NCI-H2107 treated with DMSO at 0.1 percent for 48 hours (cell line): ENCODE results near the gene C10orf71.

ENCODE experiments used
- DNase-seq: peaks from one replicate; lab custom pipeline; 2025; ENCODE audit not compliant: unreplicated experiment; lab: John Stamatoyannopoulos, UW

Gene C10orf71

DNA sequence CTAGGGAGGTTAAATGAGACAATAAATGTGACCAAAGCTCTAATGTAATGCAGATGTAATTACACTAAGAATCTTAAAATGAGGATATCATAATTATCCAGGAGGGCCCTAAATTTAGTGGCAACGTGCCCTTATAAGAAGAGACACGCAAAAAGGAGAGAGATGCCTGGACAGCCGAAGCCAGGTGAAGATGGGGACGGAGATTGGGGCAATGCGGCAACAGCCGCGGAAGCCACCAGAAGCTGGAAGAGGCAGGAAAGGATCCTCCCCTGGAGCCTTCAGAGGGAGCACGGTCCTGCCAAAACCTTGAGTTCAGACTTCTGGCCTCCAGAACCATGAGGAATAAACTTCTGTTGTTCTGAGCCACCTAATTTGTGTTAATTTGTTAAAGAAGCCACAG lies 25.3 kb upstream of the C10orf71 start:
- no peak for DNase-seq

DNA sequence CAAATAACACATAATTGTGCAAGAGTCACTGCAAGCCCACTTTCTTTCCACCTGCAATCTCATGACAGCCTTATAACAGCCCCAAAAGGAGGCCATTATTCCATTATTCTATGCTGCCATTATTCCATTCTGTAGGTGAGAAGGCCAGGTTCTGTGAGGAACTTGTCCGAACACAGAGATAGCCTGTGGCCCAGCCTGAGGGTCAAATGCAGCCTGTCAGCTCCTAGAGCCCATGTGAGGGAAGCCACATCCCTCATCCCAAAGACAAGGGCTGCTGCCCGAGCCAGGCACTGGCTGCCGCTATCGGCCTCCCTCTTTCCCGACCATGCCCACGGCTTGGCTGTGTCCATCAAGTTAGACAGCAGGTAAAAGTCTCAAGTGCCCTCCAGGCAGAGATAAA lies 24.1 kb upstream of the C10orf71 start:
- DNase-seq = no peak

DNA sequence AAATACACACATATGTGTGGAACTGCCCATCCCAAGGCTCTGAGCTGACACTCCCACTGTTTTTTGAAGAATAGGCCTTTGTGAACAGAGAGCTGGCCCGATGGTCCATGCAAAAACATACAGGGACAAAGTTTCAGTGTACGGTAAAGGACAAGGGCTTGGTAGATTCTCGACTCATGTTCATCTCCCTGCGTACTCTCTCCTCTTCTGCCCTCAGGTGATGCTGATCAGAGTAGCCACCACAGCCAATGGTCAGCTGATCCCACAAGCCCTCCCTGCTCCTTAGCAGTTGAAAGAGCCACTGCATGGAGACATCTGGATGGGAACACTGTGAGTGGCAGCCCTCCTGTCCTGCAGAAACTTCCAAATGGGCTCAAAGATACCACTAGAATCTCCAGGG lies 23.1 kb upstream of the C10orf71 start:
- DNase-seq = no peak

DNA sequence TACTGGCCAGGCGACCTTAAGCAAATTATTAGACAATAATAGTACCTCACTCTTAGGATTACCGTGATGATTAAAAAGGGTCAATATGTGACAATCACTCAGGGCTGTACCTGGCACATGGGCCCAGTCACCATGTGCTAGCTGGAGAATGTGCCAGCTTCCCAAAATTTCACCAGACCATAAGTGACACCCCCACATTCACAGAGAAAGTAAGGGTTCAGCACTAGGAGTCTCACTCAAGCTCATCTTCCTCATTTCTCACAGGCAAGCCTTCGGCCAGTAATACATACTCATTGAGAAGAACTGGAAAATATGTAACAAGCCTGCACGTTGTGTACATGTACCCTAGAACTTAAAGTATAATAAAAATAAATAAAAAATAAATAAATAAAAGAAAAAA lies 22.4 kb upstream of the C10orf71 start:
- DNase-seq = no peak

DNA sequence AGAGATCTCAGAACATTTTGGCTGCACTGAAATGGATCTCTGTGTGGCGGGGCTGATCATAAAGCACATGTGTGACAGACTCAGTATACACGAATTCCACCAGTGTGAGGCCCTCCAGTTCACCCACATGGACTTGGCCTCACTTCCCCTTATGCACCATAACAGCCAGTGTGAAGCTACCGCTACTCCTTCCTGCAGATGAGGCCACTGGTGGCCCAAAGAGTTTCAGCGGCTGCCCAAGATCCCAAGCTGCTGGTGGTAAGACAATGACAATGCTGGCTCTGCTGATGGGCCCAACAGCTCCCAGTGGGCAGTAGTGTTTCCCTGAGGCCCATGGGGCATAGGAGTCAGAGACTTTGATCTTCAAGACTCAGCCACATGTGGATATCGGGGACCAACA lies 21.0 kb upstream of the C10orf71 start:
- no peak for DNase-seq

DNA sequence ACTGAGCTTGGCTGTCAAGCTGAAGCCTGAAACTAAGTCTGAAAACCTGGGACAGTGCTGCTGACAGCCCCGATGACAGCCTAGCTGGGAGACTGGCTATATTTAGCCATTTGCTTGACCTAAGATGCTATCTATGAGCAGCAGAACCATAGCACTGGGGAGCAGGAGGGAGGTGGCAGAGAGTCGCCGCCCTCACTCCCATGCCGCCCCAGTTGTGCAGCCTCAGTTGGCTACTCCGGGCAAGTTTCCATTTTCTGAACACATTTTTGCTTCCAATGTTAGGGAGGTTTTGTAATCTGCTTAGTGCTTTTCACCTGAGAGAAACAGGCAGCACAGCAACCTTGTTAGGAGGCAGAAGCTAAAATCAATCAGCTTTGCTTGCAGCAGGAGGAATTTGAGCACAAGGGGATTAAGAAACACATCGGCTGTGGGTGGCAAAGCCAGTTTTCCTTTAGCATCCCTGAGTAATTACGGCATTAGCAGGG lies 20.4 kb upstream of the C10orf71 start:
- no peak for DNase-seq

DNA sequence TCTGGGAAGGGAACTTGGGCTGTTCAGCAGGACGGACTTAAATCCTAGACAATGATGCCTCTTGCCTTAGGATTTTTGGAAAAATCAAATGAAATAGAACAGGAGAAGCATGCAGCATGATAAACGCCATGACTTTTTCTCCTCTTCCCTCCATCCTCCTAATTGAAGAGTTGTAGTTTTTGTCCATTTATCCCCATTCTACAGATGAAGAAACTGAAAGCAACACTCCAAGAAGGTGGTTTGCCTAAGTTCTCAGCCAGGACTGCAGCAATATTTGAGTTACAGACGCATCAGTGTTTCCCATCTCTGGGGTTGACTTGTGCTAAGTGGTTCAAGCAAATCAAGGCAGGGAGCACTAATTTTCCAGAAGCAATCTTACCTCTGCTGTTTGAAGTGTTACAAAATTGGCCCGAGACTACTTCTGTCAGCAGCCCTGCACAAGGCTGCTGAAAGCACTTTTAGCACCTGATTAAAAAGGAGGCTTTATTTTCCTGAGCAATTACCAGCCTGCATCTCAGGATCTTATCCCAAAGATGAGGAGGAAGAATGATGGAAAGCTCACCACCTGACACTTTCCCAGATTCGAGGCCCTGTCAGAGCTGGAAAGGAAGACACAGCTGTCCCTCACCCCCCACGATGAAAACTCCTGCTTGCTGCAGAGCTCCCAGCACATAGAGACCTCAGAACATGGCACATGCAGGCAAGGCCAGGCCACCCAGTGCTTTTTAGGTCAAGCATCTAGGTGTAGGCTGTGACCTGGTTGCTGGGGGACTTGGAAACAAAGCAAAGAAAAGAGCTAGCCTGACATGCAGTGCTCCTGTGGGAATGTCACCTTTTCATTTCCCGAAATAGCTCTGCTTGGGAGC lies 19.7 kb upstream of the C10orf71 start:
- no peak for DNase-seq

DNA sequence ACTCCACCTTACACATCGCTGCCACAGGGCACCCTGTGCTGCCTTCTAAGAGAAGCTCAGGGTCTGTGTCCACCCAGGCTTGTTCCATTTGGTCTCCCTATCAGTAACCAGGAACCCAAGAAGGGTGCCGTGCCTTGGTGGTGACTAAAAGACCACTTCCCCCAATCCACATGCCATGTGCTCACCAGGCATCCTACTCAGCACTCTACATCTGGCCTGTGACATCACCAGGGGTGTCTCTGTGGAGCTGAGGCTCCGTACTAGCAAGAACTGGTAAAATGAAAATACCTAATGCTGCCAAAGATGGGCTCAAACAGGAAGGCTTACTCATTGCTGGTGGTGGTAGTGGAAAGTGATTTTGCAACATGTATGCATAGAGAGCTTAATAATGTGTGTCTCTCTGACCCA lies 19.0 kb upstream of the C10orf71 start:
- no peak for DNase-seq

DNA sequence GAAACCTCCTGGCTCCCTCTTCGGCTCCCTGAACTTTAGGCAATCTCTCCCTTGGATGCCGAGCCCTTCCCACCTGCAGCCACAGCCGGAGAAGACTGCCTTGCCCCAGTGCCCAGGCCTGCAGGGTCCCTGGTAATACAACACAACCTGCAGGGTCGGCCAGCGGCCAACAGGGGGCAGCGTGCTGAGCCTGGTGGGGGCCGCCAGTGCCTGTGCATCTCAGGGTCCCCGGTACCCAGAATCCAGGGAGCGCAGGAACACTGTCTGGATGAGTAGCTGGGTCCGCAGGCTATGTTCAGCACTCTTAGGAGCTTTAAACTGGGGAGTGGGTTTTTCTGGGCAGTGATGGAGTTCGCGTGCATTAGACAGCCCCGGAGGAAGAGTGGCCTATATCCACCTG lies 17.5 kb upstream of the C10orf71 start:
- no peak for DNase-seq

DNA sequence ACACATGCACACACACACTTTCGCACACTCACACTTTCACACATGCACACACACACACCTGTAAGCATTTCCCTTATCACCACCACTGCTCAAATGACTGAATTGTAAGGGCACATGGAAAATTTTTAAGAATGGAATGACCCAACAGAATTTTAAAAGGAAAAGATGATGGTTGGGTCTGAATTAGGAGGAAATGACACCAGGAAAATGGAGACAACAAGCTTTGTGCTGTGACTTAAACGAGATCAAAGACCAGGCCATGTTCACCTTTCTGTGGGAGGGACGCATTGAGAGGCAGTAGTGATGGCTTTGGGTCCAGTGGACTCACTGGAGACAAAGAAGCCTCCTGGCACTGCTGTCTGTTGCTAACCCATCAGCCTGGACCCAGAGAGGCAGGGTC lies 16.7 kb upstream of the C10orf71 start:
- DNase-seq = no peak

DNA sequence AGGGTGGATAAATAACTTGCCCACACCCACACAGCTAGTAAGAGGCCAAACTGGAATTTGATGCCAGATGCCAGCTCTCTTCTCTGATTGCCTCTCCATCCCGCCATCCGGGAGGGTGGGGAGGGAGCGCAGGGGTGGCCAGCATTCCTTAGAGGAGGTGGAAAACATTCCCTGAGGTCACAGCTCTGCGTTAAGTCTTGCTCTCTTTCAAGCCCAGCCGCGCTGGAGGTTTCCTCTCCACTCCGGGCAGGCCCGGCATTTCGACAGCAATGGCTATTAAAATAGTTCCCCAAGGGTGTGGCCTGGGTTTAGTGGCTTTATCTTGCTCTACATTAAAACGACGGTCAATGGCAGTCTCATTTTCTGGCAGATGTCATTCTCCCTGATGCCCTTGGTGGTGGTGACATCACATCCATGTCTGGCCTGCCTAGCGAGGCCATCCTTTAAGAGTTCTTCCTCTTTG lies 16.1 kb upstream of the C10orf71 start:
- no peak for DNase-seq

DNA sequence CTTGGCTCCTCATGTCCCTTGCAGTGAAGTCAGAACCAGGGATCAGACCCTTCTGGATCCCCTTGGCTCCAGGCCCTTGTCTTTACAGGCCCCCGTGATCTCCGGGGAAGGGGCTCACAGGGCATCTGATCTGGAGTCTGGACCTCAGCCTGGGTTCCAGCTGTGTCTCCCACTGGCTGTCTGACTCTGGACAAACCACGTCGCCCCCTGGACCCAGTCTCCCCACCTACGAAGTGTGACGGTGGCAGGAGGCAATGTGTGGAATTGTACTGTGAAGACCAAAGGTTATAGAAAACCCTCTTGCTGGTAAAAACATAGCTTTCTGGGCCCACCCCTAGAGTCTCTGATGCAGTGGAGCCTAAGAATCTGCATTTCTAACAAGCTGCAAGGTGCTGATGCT lies 15.5 kb upstream of the C10orf71 start:
- DNase-seq = no peak

DNA sequence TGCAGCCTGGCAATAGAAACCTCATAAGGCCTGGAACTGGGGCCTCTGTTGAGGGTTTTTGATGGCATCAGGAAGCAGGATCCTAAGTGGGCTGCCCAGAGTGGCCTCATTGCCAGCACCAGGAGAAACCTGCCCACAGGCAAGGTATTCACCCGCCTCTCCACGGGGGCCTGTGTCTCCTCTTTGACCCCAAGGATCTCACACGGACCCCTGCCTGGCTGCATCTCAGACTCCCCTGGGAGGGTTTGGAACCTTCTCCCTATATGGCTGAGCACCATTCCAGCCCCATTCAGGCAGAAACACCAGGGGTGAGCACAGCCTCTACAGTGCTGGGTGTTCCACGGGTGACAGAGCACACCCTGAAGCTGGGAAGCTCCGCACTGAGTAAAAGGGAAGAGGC lies 14.6 kb upstream of the C10orf71 start:
- DNase-seq = no peak

DNA sequence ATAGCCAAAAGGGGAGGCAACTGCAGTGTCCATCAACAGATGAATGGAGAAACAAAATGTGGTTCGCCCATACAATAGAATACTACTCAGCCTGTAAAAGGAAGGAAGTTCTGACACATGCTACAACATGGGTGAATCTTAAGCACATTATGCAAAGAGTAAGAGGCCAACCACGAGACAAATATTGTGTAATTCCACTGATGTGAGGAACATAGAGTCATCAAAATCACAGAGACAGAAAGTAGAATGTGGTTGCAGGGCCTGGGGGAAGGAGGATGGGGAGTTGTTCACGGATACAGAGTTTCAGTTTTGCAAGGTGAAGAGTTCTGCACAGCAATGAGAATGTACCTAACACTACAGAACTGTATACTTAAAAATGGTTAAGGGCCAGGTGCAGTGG lies 13.7 kb upstream of the C10orf71 start:
- no peak for DNase-seq

DNA sequence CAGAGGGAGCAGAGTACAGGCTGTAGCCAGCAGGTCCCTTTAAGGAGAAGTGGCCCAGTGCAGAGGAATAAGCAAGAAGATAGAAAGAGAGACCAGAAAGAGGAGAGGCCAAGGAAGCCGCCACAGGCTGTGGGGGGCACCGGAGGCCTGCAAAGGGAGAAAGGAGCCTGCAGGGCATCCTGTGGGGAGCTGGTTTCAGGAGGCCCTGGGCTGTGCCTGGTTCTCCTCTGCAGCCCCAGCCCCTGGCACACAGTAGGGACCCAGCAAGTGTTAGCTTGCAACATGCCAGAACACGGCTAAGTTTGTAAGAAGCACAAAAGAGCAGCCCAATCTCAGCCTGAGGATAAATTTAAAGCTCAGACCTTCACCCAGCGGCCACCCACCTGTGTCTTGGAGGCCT lies 12.3 kb upstream of the C10orf71 start:
- DNase-seq = no peak

DNA sequence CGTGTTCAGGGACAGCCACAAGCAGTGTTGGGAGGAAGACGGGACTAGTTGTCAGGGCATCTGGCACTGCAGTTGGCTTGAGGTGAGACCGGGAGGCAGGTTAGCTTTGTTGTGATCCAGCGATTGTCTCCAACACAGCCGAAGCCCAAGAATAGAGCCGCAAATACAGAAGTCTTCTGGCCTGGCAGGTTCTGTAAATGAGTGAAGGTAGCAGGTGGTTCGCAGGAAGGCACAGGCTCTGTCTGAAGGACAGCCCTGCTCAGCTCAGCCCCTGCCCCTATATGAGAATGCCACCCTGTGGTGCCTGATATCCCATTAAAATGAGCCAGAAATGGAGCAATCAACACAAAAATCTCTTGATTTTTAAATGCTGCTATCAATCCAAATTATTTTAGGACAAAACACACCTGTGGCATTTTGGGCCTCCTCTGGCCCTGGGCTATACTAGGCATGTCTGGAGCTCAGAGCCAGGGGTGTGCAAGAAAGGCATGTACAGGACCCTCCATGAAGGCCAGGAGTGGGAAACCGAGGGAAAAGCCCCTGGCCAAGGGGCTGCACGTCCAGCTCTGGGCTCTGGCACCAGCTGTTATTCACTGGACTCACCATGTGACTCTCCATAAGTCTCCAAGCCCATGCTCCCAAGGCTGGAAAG lies 11.2 kb upstream of the C10orf71 start:
- DNase-seq = no peak

DNA sequence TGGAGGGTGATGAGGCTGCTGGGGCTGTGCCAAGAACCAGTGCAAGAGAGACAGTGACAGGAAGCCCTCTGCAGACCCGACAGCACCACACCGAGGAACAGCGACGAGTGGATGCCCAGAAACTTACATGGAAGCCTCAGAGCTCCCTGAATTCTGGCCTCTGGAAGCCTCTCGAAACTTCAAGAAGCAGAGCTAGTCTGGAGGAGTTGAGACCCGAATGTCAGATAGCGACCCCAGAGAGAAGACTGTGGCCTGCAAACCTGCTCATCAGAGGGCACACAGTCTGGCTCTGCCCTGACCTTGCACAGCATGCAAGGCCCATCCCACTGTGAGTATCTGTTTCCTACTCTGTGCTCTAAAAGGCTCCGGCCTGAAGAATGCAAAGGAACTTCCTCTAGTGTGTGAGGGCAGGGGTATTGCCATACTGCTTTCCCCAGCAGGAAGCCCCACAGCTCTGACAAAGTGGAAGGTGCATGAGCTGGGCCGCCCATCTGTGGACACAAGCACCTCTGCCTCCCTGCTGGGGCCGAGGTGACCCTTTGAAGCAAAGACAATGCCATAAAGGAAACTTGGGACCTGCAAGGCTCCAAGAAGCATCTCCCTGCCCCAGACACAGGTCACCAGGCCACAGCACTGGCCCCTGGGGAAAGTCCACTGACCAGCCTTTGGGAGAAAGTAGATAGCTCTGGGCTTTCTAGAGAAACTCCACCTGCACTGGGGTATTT lies 10.5 kb upstream of the C10orf71 start:
- no peak for DNase-seq

DNA sequence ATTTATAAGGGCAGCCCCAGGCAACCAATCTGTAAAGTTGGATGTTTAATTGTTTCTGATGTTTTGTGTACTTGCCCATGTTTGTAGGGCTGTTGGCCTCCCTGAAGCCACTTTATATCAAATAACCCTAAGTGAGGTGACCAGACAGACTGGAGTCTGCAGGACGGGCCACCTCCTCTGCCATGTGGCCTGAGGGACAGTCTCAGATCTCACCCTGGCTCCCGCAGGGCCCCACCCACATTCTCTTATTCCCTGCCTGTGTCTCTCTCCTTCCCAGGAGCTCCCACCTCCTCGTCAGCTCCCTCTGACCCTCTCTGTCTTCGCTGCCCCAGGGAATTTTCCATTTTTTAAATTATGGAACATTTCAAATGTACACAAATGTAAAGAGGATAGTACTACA lies 9.5 kb upstream of the C10orf71 start:
- no peak for DNase-seq

DNA sequence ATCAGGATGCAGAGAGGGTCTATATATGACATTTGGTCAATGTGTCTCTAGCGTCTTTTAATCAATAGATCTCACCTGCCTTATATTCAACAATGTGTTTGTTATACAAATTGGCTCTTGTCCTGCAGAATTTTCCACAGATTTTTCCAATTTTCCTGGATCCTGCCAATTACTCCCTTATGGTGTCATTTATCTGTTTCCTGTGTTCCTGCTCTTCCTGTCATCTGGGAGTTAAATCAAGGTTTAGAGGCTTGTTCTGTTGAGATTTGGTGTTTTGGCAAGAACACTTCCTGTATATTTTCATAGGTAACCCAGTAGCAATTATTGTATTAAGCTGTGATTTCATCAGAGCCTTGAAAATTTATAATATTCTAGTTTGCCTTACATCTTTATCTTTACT lies 8.8 kb upstream of the C10orf71 start:
- DNase-seq = no peak

DNA sequence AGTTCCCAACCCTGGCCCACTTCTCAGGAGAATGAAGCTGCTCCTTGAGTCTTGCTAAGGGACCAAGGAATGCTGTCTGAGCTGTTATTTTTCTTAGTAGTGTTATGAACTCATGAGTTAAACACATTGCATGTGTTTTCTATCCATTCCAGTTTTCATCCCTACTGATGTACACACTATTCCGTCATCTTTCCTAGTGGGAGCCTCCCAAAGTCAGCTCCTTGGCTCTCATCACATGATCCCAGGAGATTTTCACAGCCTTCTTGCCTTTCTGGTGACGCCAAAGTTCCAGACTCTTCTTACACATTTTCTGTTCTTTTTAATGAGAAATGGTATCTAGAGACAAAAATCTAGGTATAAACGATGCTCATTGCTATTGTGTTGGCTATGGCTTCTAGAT lies 8.4 kb upstream of the C10orf71 start:
- no peak for DNase-seq

DNA sequence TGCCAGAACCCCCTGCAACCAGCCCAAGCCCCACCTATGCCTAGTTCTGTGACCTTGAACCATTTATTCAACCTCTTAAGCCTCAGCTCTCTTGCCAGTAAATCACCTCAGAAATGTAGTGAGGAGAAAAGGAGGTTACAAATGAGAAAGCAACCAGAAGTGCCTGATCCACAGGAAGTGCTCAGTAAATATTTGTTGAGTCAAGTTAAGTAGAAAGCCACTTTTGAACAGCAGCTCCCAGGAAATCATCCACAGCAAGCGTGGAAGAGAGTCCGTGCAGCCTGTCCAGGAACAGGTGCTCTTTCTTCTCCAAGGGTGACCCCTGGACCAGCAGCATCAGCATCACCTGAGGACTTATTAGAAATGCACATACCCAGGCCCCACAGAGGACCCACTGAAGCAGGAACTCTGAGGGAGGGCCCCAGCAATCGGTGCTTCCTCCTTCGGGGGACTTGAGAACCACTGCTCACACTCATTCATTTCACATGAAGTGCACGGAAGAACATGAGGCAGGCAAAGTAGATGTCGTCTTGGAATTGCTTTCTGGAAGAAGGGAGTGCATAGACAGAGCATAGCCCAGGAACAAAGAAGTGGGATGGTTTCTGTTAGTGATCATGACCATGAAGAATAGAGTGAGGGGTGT lies 6.3 kb upstream of the C10orf71 start:
- DNase-seq = no peak
